HEK293 (cell line): ENCODE results near the gene ELFN1.

Source experiments
- PRDM1 ChIP-seq: fragments of 450-650 bp; formaldehyde crosslinking; IDR thresholded peaks from 2 replicates; pipeline ENCODE4; 2016; ENCODE audit warnings: missing biosample characterization, missing genetic modification characterization
- ZFHX2 ChIP-seq: fragments of 450-650 bp; formaldehyde crosslinking; conservative IDR thresholded peaks from 2 replicates; pipeline ENCODE4 v1.5.1; 2016; ENCODE audit warnings: missing biosample characterization, missing genetic modification characterization
- ZFP41 ChIP-seq: fragments of 450-650 bp; formaldehyde crosslinking; IDR thresholded peaks from 2 replicates; pipeline ENCODE4 v1.5.1; 2016; ENCODE audit warnings: missing biosample characterization, missing genetic modification characterization, borderline replicate concordance
- ZIC2 ChIP-seq: fragments of 450-650 bp; formaldehyde crosslinking; IDR thresholded peaks from 2 replicates; pipeline ENCODE4 v1.5.1; 2016; ENCODE audit warnings: missing biosample characterization, missing genetic modification characterization
- ZNF174 ChIP-seq: fragments of 450-650 bp; formaldehyde crosslinking; IDR thresholded peaks from 2 replicates; pipeline ENCODE4 v1.5.0; 2017; ENCODE audit warnings: missing biosample characterization, mild to moderate bottlenecking, missing genetic modification characterization
- ZNF791 ChIP-seq: fragments of 450-650 bp; formaldehyde crosslinking; IDR thresholded peaks from 2 replicates; pipeline ENCODE4 v1.5.1; 2016; ENCODE audit warnings: missing biosample characterization, missing genetic modification characterization
- TF ChIP-seq, protein P1 (sequence below): fragments of 450-650 bp; formaldehyde crosslinking; IDR thresholded peaks from 2 replicates; pipeline ENCODE4 v1.5.1; 2016; ENCODE audit warnings: missing biosample characterization, missing genetic modification characterization
- TF ChIP-seq, protein P2 (sequence below): fragments of 450-650 bp; formaldehyde crosslinking; conservative IDR thresholded peaks from 2 replicates; pipeline ENCODE4 v1.5.1; 2016; ENCODE audit warnings: low read depth, missing biosample characterization, missing genetic modification characterization
- TF ChIP-seq, protein P3 (sequence below): fragments of 450-650 bp; formaldehyde crosslinking; IDR thresholded peaks from 2 replicates; pipeline ENCODE4 v1.5.1; 2016; ENCODE audit warnings: missing biosample characterization, missing genetic modification characterization

DNA sequence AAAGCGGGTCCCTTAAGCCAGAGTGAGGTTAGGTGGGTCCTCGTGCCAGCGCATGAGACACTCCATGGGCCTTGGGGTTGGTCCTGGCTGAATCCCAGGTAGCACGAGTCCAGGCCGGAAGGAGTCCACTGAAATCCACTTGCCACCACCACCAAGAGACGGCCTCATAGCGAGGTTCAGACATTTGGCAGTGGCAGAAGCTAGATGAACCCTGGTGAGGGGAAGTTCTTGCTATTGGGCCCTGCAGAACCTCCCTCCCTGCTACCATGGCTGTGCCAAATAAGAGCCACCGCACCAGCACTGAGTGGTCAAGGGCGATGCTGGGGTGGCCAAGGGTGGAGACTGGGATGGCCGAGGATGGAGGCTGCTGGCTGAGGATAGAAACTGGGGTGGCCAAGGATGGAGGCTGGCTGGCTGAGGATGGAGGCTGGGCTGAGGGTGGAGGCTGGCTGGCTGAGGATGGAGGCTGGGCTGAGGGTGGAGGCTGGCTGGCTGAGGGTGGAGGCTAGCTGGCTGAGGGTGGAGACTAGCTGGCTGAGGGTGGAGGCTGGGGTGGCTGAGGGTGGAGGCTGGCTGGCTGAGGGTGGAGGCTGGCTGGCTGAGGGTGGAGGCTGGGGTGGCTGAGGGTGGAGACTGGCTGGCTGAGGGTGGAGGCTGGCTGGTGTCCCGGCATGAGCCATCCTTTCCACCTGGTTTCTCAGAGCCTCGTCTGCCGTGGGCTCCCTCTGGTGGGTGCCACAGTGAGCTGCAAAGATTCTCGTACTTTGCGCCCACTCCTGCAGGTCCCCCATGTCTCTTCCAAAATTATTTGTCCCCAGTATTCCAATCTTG is 88.2 kb downstream of the ELFN1 start:
- TF ChIP-seq, protein P1, sequence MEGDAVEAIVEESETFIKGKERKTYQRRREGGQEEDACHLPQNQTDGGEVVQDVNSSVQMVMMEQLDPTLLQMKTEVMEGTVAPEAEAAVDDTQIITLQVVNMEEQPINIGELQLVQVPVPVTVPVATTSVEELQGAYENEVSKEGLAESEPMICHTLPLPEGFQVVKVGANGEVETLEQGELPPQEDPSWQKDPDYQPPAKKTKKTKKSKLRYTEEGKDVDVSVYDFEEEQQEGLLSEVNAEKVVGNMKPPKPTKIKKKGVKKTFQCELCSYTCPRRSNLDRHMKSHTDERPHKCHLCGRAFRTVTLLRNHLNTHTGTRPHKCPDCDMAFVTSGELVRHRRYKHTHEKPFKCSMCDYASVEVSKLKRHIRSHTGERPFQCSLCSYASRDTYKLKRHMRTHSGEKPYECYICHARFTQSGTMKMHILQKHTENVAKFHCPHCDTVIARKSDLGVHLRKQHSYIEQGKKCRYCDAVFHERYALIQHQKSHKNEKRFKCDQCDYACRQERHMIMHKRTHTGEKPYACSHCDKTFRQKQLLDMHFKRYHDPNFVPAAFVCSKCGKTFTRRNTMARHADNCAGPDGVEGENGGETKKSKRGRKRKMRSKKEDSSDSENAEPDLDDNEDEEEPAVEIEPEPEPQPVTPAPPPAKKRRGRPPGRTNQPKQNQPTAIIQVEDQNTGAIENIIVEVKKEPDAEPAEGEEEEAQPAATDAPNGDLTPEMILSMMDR (tag by site-specific recombination): no peak
- TF ChIP-seq, protein P2, sequence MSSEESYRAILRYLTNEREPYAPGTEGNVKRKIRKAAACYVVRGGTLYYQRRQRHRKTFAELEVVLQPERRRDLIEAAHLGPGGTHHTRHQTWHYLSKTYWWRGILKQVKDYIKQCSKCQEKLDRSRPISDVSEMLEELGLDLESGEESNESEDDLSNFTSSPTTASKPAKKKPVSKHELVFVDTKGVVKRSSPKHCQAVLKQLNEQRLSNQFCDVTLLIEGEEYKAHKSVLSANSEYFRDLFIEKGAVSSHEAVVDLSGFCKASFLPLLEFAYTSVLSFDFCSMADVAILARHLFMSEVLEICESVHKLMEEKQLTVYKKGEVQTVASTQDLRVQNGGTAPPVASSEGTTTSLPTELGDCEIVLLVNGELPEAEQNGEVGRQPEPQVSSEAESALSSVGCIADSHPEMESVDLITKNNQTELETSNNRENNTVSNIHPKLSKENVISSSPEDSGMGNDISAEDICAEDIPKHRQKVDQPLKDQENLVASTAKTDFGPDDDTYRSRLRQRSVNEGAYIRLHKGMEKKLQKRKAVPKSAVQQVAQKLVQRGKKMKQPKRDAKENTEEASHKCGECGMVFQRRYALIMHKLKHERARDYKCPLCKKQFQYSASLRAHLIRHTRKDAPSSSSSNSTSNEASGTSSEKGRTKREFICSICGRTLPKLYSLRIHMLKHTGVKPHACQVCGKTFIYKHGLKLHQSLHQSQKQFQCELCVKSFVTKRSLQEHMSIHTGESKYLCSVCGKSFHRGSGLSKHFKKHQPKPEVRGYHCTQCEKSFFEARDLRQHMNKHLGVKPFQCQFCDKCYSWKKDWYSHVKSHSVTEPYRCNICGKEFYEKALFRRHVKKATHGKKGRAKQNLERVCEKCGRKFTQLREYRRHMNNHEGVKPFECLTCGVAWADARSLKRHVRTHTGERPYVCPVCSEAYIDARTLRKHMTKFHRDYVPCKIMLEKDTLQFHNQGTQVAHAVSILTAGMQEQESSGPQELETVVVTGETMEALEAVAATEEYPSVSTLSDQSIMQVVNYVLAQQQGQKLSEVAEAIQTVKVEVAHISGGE: no peak
- no peak for TF ChIP-seq ZNF791 (tag by site-specific recombination)
- no peak for TF ChIP-seq ZFP41 (tag by site-specific recombination)
- TF ChIP-seq ZNF174 (tag by site-specific recombination): no peak
- TF ChIP-seq, protein P3, sequence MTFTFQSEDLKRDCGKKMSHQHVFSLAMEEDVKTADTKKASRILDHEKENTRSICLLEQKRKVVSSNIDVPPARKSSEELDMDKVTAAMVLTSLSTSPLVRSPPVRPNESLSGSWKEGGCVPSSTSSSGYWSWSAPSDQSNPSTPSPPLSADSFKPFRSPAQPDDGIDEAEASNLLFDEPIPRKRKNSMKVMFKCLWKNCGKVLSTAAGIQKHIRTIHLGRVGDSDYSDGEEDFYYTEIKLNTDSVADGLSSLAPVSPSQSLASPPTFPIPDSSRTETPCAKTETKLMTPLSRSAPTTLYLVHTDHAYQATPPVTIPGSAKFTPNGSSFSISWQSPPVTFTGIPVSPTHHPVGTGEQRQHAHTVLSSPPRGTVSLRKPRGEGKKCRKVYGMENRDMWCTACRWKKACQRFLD (tag by site-specific recombination): no peak
- TF ChIP-seq ZFHX2 (tag by site-specific recombination): no peak
- TF ChIP-seq PRDM1 (tag by site-specific recombination): no peak
- no peak for TF ChIP-seq ZIC2 (tag by site-specific recombination)
